ENCODE measurements around the gene PLD1. TPM values are rescaled to one million over a fixed set of nuclear protein-coding genes. Genes with fewer than 3 reads are reported as not detected.

Gene PLD1
- total RNA-seq, 1 donor from 2014 or later, result 25.4 TPM

GRCh38 chr3:171763392-171763791 is 46.9 kb downstream of the PLD1 start:
- Histone ChIP-seq H3K27ac (no peak overlapping the region), H3K4me1 (no peaks in the 10 kb centered on the region), H3K36me3 (no peaks in the 10 kb centered on the region), H3K4me3 (no peak overlapping the region), H3K27me3 (no peaks in the 10 kb centered on the region), H3K9me3 (no peaks in the 10 kb centered on the region)
- no peak for TF ChIP-seq CTCF (IDR thresholded peaks at IDR 0.05)
- ATAC-seq, result no peak
- intact Hi-C loops (cut with DNase I), result no loop called here
- no peak for DNase-seq

DNA sequence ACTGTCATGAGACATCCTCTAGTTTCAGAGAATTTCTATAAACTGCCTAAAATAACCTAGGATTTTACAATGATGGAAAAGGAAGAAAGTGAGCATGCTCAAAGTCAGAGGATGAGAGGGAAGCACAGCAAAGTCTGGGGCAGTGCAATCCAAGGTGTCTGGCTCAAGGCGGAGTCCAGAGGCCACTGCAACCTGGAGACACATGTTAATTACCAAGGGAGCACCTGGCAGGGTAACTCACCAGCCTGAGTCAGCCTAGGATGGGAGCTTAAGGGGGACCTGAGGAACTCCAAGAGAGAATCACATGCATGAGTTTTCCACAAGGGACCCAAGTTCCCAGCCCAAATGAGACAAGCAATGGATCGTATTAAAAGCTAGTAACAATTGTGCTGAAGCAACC is 49.8 kb downstream of the PLD1 start:
- TF ChIP-seq CTCF (IDR thresholded peaks at IDR 0.05), result no peak
- no peaks in the 10 kb centered on the region for H3K36me3 ChIP-seq
- no peak for ATAC-seq
- intact Hi-C loops (cut with DNase I), result no loop called here
- H3K4me1 ChIP-seq, result no peaks in the 10 kb centered on the region
- no peak for DNase-seq
- no peak overlapping the region for H3K4me3 ChIP-seq
- no peaks in the 10 kb centered on the region for H3K27me3 ChIP-seq
- H3K9me3 ChIP-seq, result no peaks in the 10 kb centered on the region
- H3K27ac ChIP-seq, result no peak overlapping the region

DNA sequence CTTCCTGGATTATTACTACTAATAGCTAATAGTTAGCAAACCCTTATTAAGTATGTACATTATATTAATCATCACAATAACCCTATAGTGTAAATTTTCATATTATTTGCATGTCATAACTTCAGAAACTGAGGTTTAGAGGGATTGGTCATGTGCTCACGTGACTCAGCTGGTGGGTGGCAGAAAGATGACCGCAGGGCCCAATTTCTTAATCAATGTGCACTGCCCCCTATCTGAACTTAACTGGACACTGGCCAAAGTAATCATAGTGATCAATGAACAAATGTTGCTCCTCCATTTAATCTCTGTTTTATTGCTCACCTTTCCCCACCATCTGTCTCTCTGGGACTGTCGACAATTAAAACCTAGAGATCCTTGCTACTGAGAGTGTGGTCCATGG is 52.2 kb downstream of the PLD1 start:
- Histone ChIP-seq H3K9me3 (no peaks in the 10 kb centered on the region), H3K4me1 (no peaks in the 10 kb centered on the region), H3K4me3 (no peak overlapping the region), H3K27me3 (no peaks in the 10 kb centered on the region), H3K27ac (no peak overlapping the region), H3K36me3 (no peaks in the 10 kb centered on the region)
- no peak for ATAC-seq
- intact Hi-C loops (cut with DNase I), result no loop called here
- no peak for DNase-seq
- TF ChIP-seq CTCF (IDR thresholded peaks at IDR 0.05), result no peak

DNA sequence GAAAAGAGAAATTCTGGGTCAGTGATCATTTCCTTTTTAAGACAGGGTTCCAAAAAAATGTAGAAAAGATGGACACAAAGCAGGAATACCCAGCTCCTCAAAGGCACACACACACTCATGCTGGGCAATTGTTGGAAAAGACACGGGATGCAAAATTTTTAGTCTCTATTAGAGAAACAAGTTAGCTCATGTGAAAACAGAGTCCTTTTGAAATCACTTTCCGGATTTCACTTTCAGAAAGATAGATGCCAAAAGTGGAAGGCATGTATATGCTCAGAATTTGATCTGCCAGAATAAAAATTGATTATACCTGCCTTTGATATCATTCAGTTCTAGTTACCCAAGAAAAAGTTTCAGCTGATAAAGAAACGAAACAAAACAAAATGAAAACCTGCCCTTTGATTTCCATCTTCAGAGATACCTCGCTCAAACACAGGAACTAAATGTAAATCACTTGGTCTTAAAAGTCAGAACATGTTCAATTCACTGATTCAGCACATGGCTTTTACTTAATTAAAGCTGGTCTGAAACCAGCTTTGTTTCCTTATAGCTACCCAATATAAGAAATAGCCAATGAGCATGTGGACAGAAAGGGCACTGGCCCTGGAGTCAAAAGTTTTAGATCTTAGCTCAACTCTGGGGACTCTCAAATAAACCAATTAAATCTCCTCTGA is 52.8 kb downstream of the PLD1 start:
- Histone ChIP-seq H3K27ac (no peak overlapping the region), H3K36me3 (no peaks in the 10 kb centered on the region), H3K27me3 (no peaks in the 10 kb centered on the region), H3K4me1 (no peaks in the 10 kb centered on the region), H3K9me3 (no peaks in the 10 kb centered on the region), H3K4me3 (no peak overlapping the region)
- intact Hi-C loops (cut with DNase I), result no loop called here
- DNase-seq (no peak), ATAC-seq (no peak)
- TF ChIP-seq CTCF (IDR thresholded peaks at IDR 0.05), result no peak

DNA sequence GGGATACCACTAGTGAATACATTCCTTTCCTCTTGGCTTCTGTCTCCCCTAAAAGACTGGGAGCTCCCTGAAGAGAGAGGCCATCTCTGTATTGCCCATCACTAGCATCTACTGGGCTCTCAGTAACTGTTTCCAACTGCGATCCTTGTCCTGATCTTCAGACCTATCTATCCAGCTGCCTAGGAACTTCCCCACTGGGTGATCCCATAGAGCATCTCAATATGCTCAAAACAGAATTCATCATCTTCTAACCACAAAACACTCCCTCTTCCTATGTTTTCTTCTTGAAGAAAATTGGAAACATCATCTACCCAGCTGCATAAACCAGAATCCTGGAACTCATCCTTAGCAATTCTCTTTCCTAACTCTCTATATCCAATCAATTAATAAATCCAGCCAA is 54.6 kb downstream of the PLD1 start:
- Histone ChIP-seq H3K4me1 (no peaks in the 10 kb centered on the region), H3K27ac (no peak overlapping the region), H3K27me3 (no peaks in the 10 kb centered on the region), H3K4me3 (no peak overlapping the region), H3K9me3 (no peaks in the 10 kb centered on the region), H3K36me3 (no peaks in the 10 kb centered on the region)
- intact Hi-C loops (cut with DNase I), result no loop called here
- no peak for DNase-seq
- no peak for TF ChIP-seq CTCF (IDR thresholded peaks at IDR 0.05)
- no peak for ATAC-seq

Measured in upper lobe of right lung (tissue), 1 donor.